ENCODE results near the gene CHADL. TPM values are rescaled to one million over a fixed set of nuclear protein-coding genes. Genes with fewer than 3 reads are reported as not detected.

Gene CHADL
- polyA plus RNA-seq, 1 experiment = 0.70 TPM

DNA sequence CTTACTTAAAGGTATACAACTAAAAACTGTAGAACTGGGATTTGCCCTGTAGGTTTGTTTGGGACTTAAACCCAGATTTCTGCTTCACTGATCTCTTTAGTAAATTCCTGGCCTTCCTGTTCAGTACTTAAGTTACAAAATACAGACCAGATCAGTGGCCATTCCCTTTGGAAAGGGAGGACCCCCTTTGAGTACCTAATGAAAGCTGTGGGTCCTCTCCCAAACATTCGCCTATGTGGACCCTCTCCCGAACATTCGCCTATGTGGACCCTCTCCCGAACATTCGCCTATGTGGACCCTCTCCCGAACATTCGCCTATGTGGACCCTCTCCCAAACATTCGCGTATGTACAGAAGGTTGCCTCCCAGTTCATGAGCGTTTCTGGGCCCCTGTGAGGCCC is 25.3 kb downstream of the CHADL start:
- Histone ChIP-seq H3K36me3 (ENCODE audit: control insufficient read depth, insufficient read depth, low read length) (peaks cover 7% of the 10 kb centered on the region), H3K27me3 (ENCODE audit: control insufficient read depth, insufficient read depth, low read length) (no peaks in the 10 kb centered on the region), H3K4me3 (ENCODE audit: low read depth, low read length) (no peak overlapping the region)
- ChIA-PET CTCF (no interaction called here), POLR2A (no interaction called here)
- TF ChIP-seq, protein P1, sequence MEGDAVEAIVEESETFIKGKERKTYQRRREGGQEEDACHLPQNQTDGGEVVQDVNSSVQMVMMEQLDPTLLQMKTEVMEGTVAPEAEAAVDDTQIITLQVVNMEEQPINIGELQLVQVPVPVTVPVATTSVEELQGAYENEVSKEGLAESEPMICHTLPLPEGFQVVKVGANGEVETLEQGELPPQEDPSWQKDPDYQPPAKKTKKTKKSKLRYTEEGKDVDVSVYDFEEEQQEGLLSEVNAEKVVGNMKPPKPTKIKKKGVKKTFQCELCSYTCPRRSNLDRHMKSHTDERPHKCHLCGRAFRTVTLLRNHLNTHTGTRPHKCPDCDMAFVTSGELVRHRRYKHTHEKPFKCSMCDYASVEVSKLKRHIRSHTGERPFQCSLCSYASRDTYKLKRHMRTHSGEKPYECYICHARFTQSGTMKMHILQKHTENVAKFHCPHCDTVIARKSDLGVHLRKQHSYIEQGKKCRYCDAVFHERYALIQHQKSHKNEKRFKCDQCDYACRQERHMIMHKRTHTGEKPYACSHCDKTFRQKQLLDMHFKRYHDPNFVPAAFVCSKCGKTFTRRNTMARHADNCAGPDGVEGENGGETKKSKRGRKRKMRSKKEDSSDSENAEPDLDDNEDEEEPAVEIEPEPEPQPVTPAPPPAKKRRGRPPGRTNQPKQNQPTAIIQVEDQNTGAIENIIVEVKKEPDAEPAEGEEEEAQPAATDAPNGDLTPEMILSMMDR (IDR thresholded peaks at IDR 0.05; ENCODE audit: insufficient read depth, low read depth, low read length) = no peak
- DNase-seq (ENCODE audit: low read depth) = no peak

DNA sequence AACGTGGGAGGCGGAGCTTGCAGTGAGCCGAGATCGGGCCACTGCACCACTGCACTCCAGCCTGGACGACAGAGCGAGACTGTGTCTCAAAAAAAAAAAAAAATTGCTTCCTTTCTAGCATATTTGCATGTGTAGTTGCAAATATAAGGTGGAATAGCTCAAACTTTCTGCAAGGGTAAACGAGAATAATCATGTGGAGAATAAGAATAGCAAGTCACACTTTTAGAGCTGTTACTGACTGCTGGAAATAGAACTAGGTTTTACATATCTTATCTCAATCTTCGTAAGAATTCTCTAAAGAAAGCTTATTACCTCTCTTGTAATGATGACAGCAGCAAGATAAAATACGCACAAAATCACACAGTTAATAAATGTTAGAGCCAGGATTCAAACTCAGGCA is 34.0 kb downstream of the CHADL start:
- H3K4me3 ChIP-seq (ENCODE audit: low read depth, low read length) = no peak overlapping the region
- ChIA-PET CTCF (interaction anchor here (0.6 kb wide), 1 partner anchor 25 kb away, joined by 3 read pairs; no protein-coding TSS in a partner anchor), POLR2A (no interaction called here)
- no peak for DNase-seq (ENCODE audit: low read depth)
- H3K27me3 ChIP-seq (ENCODE audit: control insufficient read depth, insufficient read depth, low read length) = no peaks in the 10 kb centered on the region
- peaks cover 4% of the 10 kb centered on the region; the same call in 1 of the 2 replicates for H3K36me3 ChIP-seq (ENCODE audit: control insufficient read depth, insufficient read depth, low read length)
- TF ChIP-seq, protein P1 (IDR thresholded peaks at IDR 0.05; ENCODE audit: insufficient read depth, low read depth, low read length) = no peak

DNA sequence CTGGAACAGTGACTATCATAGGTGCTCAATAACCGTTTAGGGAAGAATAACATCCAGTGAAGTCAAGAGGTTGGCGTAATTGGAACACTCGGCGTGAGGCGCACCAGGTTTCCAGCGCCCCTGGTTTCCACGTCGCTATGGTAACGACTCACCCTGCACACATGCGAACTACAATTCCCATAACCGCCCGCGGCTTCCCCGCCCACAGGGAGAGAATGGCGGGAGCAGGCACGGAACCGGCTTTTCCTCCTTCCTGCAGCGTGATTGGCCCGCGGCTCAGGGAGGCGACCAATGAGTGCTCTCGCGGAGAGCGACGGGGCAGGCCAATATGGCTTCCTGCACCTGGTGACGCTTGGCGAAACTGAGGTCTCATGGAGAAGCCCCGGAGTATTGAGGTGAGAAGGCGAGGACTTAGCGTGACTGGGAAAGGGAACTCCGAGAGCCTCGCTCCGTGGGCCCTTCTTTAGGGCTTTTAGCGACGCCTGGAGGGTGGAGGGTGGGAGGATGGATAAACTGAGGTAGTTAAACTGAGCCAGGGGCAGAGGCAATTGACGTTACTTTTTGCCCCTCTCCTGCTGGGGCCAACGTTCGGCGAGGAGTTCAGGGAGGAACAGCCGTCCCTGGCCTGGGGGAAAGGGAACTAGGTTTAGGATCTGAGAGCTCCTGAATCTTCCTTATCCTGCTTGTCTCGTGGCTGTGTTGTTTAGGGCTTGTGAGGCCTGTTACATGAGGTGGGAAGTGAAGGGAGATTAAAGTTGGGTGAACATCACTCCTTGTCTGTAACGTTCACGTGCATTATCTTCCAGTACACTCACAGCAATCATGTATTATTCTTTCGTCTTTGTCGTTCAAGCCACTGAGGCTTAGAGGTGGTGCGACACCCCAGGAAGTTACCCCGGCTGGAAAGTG is 35.5 kb downstream of the CHADL start, which contains the start of gene L3MBTL2:
TSS of gene L3MBTL2 (plus strand) at position 321 of the 909 bp plus-strand sequence. CDS start at position 372, 51 bp downstream.
- no peaks in the 10 kb centered on the region; the same call in 1 of the 2 replicates for H3K36me3 ChIP-seq (ENCODE audit: control insufficient read depth, insufficient read depth, low read length)
- DNase-seq (ENCODE audit: low read depth) = peak; percentile 79
- H3K27me3 ChIP-seq (ENCODE audit: control insufficient read depth, insufficient read depth, low read length) = no peaks in the 10 kb centered on the region; the same call in 1 of the 2 replicates
- POLR2A ChIA-PET = no interaction called here
- TF ChIP-seq, protein P1 (IDR thresholded peaks at IDR 0.05; ENCODE audit: insufficient read depth, low read depth, low read length) = no peak
- CTCF ChIA-PET = no interaction called here
- peak within 1 kb of the TSS; percentile 80 for H3K4me3 ChIP-seq (ENCODE audit: low read depth, low read length)

DNA sequence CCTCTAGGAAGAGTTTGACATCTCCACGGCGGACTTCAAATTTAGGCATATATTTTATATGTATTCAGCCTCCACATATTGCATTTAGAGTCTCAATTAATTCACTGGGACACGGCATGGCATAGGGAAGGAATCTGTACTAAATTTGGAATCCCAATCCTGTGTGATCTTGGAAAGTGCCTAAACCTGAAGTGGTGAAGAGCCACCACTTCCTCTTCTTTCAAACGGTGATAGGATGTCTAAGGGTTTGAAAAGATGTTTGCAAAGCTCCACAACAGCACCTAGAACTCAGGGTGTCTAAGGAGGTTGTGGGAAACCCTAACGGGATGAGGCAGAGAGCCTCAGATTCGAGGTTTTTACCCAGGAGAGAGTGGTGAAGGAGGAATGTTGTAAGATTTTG is 36.7 kb downstream of the CHADL start:
- H3K36me3 ChIP-seq (ENCODE audit: control insufficient read depth, insufficient read depth, low read length) = no peaks in the 10 kb centered on the region; the same call in 1 of the 2 replicates
- DNase-seq (ENCODE audit: low read depth) = no peak
- no peaks in the 10 kb centered on the region; the same call in 1 of the 2 replicates for H3K27me3 ChIP-seq (ENCODE audit: control insufficient read depth, insufficient read depth, low read length)
- POLR2A ChIA-PET = no interaction called here
- TF ChIP-seq, protein P1 (IDR thresholded peaks at IDR 0.05; ENCODE audit: insufficient read depth, low read depth, low read length) = no peak
- no peak overlapping the region for H3K4me3 ChIP-seq (ENCODE audit: low read depth, low read length)
- CTCF ChIA-PET = no interaction called here

DNA sequence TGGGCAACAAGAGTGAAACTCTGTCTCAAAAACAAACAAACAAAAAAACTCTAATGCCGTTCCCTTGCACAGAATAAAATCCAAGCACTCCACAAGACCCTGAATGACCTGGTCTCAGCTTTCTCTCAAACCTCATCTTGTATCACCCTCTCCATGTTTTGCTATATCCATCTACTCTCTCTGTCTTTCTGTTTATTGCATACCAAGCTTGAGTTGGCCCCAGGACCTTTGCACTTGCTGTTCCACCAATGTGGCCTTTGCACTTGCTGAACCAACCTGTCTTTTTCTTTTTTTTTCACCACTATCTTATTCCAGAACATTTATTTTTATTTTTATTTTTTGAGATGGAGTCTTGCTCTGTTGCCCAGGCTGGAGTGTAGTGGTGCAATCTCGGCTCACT is 37.6 kb downstream of the CHADL start:
- TF ChIP-seq, protein P1 (IDR thresholded peaks at IDR 0.05; ENCODE audit: insufficient read depth, low read depth, low read length) = no peak
- no peak overlapping the region for H3K4me3 ChIP-seq (ENCODE audit: low read depth, low read length)
- ChIA-PET CTCF (no interaction called here), POLR2A (interaction anchor here (0.7 kb wide), 1 partner anchor 229 kb away, joined by 4 read pairs; no protein-coding TSS in a partner anchor)
- no peaks in the 10 kb centered on the region for H3K36me3 ChIP-seq (ENCODE audit: control insufficient read depth, insufficient read depth, low read length)
- no peaks in the 10 kb centered on the region; the same call in 1 of the 2 replicates for H3K27me3 ChIP-seq (ENCODE audit: control insufficient read depth, insufficient read depth, low read length)
- no peak for DNase-seq (ENCODE audit: low read depth)
